HG03196 (cell line): ENCODE measurements around the gene GALNT1.
A peak's percentile ranks its signal among the peaks of the same experiment; 100 is the strongest.

Experiments
- ATAC-seq: cut with Tn5 transposase; IDR thresholded peaks from one replicate; pipeline ENCODE4 v1.9.1; 2021; ENCODE audit not compliant: unreplicated experiment

The GALNT1 gene

DNA sequence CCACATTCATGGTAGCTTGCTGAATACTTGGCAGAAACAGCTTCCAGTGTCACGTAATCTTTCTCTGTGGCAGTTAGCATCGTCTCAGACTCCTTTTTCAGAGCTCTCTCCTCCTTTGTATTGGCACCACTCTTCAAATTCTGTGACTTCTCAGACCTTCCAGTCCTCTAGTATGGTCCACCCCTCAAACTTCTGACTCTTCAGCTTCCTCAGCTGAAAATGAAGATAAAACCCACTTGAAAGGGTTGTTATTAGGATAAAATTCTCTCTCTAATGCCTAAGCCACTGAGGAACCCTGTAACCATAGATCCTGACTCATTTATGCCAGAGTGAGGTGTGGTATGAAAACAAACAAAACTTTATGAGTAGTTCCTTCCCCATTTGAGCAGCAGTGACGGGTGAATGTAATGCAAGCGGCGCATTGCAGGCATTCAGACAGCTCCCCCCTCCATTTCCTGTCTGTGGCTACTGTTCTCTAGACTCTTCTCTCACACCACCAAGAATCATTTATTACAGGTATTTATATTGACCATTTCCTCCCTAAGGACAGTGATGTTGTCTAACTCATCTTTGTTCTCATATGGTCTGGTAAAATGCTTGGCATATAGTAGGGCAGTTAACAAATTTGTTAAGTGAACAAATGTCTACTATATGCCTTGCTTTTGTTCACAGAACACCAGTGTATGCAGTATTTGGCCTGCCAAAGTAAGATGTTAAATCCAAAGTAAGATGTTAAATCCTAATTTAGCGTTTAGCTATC, 35.3 kb downstream of the GALNT1 start:
- peak; percentile 97 for ATAC-seq

DNA sequence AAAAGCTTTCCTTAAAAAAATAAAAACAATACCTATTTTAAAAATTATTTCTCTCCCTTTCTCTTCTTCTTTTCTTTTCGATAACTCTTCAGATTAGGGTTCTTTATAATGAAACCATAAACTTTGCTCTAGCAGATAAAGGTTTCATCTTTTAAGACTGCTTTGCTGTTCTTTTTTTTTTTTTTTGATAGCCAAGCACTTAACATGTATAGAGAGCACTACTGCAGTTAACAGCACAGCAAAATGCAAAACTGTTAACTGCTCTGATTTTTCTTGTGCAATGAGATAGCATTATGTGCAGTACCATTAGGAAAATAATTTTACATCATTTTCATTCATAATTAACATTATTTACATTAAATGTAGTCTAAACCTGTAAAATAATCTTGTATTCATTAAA, 36.3 kb downstream of the GALNT1 start:
- no peak for ATAC-seq

DNA sequence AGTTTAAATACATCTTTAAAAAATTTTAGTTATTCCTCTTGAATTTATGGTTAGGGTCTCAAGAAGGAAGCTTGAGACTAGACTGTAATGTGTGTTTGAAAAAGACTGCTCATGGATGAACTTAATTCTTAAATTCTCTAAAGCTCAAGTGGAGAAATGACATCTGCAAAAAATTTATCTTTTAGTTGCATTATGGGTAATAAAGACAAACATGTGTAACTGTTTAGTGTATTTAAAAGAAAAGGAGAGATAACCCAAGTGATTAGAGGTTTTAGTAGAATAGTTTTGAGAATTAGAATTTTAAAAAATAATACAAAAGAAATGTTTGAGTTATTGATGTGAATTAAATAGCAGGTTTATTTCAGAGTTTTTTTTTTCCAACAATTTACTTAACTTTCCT, 36.7 kb downstream of the GALNT1 start:
- no peak for ATAC-seq

DNA sequence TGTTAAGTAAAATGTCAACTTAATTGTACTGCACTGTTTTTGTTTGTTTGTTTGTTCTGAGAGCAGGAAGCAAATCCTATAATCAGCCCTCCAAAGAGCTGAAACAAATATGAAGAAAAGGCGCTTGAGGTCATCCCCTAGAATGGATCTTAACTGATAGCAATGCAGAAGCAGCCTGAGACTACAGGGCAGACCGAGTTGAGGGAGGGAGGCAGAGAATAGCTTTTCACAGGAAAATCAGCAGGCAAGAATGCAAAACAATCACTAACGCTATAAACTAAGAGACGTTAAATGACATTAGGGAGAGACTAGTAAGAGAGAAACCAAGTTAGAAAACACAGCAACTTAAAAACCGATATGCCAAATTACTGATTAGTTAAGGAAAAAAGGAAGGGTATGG, 37.2 kb downstream of the GALNT1 start:
- ATAC-seq, result no peak

DNA sequence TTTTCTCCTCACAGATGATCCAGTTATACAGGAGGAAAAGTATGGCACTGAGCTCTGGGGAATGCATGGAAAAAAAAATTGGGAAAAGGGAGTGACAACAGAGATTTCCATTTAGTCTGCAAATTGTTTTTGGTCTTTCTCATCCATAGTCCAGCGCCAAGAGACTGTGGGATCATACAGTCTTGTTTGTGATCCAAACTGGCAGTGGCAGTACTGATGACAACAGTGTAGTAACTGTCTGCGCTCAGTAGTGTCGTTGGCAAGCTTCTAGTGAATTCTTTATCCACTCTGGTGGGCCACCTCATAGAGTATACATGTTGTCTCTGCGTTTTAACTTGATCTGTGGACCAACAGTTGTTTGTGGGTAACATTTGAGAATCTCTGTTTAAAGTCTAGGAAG, 37.9 kb downstream of the GALNT1 start:
- no peak for ATAC-seq

DNA sequence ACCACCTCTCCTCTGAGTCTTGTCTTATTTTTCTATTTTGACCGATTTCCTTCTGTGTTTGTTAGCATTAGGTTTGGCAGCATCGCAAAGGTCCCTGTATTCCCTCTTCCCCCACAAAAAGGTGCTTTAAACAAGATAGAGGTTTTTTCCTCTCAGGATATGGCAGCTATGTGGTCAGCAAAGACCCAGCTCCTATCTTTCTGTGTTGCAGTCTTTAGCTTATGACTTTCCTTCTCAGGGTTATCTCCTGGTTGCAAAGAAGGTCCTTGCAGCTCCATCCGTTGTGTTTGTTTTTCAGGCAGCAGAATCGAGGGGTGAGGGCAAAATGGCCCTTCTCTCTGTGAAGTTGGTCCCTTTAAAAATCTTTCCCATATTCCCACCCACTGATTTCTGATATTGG, 38.4 kb downstream of the GALNT1 start:
- no peak for ATAC-seq

DNA sequence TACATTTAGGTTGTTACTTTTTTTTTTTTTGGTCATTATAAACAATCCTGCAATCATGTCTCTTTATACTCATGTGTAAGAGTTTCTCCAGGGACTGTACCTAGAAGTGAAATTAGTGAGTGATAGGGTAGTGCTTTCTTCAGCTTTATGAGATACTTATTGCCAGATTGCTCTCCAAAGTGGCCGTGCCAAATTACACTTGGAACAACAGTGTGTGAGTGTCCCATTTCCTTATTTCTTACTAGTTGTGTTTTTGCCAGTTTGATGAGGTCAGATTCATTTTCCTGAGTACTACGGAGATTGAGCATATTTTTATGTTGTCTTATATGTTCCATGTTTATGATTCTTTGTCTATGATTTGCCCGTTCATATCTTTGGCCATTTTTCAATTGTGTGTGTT, 39.2 kb downstream of the GALNT1 start:
- ATAC-seq, result no peak

DNA sequence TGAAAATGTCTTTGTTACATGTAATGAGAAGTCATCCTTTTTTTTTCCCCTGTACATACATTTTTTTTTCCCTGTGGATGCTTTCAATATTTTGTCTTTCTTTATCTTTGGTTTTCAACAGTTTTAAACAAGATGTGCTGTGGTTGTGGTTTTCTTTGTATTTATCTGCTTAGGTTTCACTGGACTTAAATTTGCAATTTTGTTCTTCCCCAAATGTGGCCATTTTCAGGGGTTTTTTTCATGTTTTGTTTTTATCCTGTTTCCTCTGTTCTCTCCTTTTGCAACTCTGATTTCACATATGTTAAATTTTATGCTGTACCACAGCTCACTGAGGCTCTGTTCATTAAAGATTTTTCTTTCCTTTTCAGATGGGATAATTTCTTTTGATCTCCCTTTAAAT, 41.7 kb downstream of the GALNT1 start:
- ATAC-seq, result no peak

DNA sequence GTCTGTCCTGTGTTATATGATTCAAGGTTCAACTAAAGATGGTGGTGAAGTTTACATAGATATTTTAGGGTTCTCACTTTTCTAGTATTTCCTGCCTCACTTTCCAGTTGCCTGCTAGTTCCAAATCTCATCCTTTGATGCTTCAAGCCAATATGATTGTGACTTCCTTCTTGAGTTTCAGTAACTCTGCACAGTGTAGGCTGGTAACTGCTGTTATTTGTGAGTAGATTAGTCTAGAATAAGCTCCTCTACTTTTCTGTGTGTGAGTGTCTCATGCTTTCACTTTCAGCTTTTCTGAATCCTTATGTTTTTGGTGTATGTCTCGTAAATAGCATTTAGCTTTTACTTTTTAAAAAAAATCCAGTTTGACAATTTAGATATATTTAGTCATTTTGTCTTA, 42.6 kb downstream of the GALNT1 start:
- peak; percentile 66 for ATAC-seq

DNA sequence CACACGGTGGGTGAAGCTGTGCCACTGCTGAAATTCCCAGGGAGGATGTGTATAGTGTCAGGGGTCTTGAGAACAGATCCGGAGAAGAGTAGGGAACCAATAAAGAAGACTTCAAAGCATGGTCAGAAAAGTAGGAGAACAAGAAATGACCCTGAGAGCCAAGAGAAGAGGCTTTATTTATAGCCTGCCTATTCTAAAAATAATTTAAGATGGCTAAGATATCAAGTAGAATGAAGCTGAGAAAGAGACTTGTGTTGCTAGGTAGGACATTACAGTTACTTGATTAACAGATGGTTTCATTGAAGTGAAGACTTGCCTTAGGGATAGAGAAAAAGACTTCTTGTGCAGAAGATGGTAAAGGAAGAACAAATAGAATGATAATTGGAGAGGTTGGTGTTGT, 43.7 kb downstream of the GALNT1 start:
- ATAC-seq, result no peak

DNA sequence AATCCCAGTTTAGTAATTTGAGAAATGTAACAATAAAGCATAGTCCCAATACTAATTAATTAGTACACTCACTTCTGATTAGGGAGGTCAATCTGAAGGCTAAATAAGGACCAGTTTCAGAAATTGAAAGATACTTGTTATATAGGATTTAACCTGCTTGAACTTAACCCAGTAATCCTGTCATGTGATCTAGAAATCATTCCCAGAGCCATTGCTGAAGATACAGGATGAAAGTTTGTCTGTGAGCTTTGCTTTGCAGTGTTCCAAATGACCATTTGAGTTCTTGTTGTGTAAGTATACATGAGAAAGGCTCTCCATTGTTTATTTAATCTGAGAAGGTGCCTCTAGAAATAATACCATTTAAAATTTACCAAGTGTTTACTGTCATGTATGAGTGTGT, 52.2 kb downstream of the GALNT1 start:
- no peak for ATAC-seq

DNA sequence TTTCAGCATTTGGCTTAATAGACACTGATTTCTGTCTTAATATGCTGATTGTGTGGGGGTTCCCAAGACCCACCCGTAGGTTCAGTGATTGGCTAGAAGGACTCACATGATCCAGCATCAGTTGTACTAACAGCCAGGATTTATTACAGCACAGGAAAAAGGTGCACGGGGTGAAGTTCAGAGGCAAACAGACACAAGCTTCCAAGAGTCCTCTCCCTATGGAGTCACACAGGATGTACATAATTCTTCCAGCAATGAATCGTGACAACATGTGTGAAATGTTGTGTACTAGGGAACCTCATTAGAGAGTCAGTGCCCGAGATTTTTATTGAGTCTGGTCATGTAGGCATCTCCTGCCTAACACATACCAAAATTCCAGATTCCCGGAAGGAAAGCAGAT, 52.8 kb downstream of the GALNT1 start:
- ATAC-seq, result no peak

DNA sequence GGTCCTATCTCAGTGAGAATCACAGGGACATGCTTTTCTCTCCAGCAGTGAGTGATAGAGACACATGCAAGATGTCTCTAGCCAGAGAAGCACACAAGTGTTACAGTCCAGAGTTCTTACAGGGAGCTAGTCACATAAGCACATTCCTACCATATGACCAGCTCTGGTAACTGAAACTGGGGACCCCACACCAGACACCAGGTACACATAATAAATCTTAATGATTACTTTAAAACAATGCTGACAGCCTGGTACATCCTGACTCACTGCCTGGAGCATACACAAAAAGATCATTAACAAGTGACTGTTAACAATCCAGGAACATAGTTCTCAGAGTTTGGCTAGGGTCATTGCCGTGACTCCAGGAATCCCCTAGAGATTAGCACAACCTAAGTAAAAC, 53.6 kb downstream of the GALNT1 start:
- ATAC-seq, result no peak

DNA sequence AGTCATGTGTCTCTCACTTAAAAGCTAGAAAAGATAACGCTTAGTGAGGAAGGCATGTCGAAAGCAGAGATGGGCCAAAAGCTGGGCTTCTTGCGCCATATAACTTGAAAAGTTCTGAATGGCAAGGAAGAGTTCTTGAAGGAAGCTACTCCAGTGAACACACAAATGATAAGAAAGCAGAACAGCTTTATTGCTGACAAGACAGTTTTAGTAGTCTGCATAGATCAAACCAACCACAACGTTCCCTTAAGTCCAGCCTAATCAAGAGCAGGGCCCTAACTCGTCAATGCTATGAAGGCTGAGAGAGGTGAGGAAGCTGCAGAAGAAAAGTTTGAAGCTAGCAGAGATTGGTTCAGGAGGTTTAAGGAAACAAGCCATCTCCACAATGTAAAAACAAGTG, 55.7 kb downstream of the GALNT1 start:
- ATAC-seq, result no peak

DNA sequence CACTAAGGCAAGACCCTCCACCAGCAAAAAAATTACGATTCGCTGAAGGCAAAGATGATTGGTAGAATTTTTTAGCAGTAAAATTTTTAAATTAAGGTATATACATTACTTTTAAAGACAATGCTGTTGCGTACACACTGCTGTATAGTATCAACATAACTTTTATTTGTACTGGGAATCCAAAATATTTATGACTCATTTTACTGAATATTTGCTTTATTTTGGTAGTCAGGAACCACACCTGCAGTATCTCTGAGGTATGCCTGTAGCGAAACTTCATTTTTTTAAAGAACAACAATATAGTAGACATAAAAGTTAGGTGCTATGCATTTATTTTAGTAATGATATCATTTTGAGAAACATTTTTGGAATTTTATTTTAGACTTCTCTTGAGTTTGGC, 57.8 kb downstream of the GALNT1 start:
- no peak for ATAC-seq

DNA sequence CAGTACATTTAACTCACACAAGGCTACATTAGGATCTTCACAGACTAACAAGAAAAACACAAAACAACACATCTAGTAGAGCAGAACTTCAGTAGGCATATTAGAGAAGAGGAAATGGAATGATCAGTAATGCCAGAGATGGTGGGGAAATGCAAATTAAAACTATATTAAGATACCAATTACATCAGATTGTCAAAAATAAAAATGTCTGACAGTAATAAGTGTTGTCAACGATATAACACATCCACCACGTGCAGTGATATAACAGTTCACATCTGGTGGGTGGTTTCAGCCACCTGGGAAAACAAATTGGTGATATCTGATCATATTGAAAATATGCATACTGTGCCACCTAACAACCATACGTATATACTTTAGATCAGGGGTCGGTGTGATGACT, 59.9 kb downstream of the GALNT1 start:
- ATAC-seq, result no peak

DNA sequence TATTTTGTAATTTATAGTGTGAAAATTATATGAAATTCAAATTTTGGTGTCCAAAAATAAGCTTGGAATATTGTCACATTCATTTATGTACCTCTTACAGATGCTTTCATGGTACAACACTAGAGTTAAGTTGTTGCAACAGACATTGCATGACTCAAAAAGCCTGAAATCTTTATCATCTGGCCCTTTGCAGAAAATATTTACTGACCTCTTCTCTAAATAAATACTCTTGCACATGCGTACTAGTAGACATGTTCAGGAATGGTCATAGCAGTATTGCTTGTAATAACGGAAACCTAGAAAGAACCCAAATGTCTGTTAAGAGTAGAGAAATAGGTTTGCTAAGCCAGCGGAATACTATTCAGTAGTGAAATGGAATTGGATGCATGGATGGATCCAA, 60.4 kb downstream of the GALNT1 start:
- ATAC-seq, result no peak

DNA sequence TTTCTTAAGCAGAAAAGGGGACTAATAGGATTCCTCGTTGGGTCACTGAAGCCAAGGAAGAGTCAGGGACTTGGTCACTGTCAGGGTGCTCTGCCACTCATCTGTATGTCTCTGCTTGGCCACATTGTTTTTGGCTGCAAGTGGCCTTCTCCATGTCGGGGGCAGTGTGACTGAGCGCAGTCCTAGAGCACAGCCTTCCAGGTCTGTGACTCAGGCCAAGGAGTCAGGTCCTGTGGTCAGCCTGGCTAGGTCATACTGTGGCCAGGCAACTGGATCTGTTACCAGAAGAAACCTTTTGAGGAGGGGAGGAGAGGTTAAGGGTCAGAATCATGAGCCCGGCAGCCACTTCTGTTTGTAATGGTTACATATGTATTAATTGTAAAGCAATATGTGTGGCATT, 61.3 kb downstream of the GALNT1 start:
- no peak for ATAC-seq

DNA sequence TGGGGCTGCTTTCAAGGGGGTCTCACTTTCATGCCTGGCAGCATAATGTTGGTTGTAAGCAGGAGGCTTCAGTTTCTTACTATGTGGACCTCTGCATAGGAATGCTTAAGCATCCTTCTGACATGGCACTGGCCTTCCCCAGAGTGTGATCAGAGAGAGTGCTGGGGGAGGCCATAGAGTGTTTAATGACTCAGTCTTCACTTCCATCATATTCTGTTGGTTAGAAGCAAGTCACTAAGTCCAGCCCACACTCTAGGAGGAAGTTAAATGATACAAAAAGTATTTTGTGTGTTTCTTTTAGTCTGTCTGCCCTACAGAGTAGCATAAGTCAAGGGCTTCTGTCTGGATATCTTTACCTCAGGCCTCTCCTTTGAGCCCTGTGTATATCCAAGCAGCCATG, 64.9 kb downstream of the GALNT1 start:
- no peak for ATAC-seq

DNA sequence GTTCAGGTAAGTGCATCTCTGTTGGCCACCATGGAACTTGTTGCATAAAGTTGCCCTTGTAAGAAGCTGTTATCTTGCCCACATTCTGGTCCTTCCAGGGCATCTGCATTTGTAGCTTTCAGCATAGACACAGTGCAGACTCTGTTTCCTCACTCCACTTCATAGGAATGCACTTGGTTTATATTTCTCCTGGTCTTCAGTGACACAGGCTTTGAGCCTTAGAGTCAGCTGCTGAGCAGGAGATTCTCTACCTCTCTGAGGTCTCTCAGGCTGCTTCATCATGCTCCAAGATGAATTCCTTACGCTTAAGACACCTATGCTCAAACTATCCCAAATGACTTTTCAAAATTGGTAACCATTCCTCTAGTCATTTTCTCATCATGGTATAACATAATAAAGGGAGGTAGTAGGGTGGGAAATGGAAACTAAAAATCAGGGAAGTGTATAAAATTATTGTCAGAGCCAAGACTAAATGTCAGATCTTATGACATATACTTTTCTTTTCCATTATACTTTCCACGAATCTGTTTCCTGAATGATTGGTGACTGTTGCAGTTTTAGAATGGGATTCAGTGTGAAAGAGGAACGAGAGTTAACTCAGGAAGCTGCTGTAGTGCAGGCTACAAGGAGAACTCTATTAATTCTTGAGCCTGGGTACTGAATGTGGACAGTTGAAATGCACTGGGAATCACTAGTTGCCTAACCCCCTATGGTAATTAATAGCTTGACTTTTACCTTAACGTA, 72.0 kb downstream of the GALNT1 start:
- no peak for ATAC-seq

DNA sequence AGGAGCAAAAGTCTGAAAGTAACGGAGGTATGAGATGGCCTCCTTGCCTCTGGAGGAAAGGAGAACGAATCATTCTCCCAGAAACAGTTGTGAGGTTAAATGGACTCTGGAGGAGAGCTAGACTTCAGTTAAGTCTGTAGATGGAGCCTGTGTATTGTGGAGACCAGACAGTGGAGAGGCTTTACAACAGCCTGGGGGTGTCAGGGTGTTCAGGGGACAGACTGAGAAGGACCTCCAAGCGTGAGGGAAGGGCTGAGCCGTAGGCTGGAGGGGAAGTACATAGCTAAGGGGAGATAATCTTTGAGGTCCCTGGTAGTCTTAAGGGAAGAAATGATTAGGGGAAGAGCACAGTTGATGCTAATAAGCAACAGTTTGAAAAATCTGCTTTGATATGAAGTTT, 76.6 kb downstream of the GALNT1 start:
- ATAC-seq, result no peak

DNA sequence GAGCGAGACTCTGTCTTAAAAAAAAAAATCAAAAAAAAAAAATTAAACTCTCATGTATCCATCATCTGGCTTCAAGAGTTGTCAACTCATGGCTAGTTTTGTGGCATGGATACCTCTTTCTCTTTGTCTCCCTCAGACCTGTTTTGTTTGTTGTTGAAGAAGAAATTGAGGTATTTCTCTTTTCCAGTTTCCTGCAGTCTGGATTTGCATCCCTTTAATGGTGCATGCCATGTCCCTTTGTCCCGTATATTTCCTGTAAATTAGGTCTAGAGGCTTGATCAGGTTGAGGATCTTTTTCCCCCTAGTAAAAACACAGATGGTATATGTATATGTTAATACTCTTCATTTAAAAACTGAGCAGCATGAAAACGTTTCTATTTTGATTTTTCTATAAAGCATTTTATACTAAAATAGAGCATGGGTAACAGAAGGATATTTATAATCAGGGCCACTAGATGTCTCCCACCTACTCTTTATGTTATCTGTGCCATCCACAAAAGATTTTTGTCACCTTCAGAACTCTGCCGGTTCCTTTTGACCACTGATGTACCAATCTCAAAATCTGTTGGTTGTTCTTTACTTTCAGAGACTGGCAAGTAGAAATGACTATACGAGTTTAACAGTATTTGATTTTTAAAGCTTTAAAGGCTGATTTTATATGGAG, 80.1 kb downstream of the GALNT1 start:
- no peak for ATAC-seq
